Mammary epithelial cell (primary cell): ENCODE data around the gene OR7C1.

Source experiments
- EZH2 ChIP-seq: IDR thresholded peaks from 2 replicates; pipeline ENCODE4 v1.6.1; 2012; ENCODE audit warnings: low read length, inconsistent platforms, borderline replicate concordance
- TF ChIP-seq, protein P1 (sequence below), 2 donors: IDR thresholded peaks in 1 of 2; conservative IDR thresholded peaks in 1 of 2; 2 replicates each; pipeline ENCODE4 v1.5.1; 2011 to 2012; ENCODE audit warnings: inconsistent platforms in 2 of 2, low read length in 2 of 2, mild to moderate bottlenecking in 2 of 2, control low read depth in 1 of 2, low read depth in 1 of 2; ENCODE audit not compliant: insufficient read depth in 1 of 2; ENCODE audit errors: extremely low read depth in 1 of 2

DNA sequence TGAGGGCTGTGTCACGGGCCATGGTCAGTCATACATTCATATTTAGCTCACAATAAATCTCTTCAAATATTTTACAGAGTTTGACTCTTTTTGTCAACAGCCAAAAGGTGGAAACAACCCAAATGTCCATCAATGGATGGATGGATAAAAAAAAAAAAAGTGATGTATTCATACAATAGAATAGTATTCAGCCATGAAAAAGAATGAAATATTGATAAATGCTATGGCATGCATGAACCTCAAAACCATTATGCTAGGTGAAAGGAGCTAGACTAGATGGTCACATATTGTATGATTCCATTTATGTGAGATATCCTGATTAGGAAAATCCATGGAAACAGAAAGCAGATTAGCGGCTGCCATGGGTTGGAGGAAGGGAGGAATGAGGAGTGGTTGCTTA is 72.9 kb downstream of the OR7C1 start:
- TF ChIP-seq, protein P1, sequence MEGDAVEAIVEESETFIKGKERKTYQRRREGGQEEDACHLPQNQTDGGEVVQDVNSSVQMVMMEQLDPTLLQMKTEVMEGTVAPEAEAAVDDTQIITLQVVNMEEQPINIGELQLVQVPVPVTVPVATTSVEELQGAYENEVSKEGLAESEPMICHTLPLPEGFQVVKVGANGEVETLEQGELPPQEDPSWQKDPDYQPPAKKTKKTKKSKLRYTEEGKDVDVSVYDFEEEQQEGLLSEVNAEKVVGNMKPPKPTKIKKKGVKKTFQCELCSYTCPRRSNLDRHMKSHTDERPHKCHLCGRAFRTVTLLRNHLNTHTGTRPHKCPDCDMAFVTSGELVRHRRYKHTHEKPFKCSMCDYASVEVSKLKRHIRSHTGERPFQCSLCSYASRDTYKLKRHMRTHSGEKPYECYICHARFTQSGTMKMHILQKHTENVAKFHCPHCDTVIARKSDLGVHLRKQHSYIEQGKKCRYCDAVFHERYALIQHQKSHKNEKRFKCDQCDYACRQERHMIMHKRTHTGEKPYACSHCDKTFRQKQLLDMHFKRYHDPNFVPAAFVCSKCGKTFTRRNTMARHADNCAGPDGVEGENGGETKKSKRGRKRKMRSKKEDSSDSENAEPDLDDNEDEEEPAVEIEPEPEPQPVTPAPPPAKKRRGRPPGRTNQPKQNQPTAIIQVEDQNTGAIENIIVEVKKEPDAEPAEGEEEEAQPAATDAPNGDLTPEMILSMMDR (conservative IDR thresholded peaks at IDR 0.05 in 1 of 2, IDR thresholded peaks at IDR 0.05 in 1 of 2; ENCODE audit: extremely low read depth in 1 of 2, insufficient read depth in 1 of 2, low read depth in 1 of 2, low read length in 2 of 2) = no peak
- no peak for TF ChIP-seq EZH2
